ENCODE measurements around the gene CTF1. TPM values are rescaled to one million over a fixed set of nuclear protein-coding genes. Genes with fewer than 3 reads are reported as not detected.

CTF1 gene
- total RNA-seq, 1 donor from 2014 or later = 6.0 TPM

DNA sequence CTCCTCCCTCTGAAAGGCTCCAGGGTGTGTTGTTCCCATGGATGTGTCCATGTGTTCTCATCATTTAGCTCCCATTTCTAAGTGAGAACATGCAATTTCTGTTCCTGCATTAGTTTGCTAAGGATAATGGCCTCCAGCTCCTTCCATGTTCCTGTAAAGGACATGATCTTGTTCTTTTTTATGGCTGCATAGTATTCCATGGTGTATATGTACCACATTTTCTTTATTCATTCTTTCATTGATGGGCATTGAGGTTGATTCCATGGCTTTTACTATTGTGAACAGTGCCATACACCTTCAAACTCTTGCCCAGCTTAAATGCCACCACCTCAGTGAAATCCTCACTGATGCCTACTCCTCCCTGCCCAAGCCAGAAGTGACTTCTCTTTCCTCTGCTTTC, 47.9 kb downstream of the CTF1 start:
- Mint-ChIP-seq H3K9me3 (ENCODE audit: unreplicated experiment) (no peaks in the 10 kb centered on the region), H3K27ac (ENCODE audit: unreplicated experiment) (no peak overlapping the region), H3K4me1 (ENCODE audit: unreplicated experiment) (peaks cover 8% of the 10 kb centered on the region), H3K36me3 (ENCODE audit: unreplicated experiment) (peaks cover 16% of the 10 kb centered on the region), H3K27me3 (ENCODE audit: unreplicated experiment) (no peaks in the 10 kb centered on the region), H3K4me3 (ENCODE audit: unreplicated experiment) (no peak overlapping the region)
- TF ChIP-seq, protein P1, sequence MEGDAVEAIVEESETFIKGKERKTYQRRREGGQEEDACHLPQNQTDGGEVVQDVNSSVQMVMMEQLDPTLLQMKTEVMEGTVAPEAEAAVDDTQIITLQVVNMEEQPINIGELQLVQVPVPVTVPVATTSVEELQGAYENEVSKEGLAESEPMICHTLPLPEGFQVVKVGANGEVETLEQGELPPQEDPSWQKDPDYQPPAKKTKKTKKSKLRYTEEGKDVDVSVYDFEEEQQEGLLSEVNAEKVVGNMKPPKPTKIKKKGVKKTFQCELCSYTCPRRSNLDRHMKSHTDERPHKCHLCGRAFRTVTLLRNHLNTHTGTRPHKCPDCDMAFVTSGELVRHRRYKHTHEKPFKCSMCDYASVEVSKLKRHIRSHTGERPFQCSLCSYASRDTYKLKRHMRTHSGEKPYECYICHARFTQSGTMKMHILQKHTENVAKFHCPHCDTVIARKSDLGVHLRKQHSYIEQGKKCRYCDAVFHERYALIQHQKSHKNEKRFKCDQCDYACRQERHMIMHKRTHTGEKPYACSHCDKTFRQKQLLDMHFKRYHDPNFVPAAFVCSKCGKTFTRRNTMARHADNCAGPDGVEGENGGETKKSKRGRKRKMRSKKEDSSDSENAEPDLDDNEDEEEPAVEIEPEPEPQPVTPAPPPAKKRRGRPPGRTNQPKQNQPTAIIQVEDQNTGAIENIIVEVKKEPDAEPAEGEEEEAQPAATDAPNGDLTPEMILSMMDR (IDR thresholded peaks at IDR 0.05) = no peak
- DNase-seq (ENCODE audit: extremely low spot score, unreplicated experiment) = no peak

DNA sequence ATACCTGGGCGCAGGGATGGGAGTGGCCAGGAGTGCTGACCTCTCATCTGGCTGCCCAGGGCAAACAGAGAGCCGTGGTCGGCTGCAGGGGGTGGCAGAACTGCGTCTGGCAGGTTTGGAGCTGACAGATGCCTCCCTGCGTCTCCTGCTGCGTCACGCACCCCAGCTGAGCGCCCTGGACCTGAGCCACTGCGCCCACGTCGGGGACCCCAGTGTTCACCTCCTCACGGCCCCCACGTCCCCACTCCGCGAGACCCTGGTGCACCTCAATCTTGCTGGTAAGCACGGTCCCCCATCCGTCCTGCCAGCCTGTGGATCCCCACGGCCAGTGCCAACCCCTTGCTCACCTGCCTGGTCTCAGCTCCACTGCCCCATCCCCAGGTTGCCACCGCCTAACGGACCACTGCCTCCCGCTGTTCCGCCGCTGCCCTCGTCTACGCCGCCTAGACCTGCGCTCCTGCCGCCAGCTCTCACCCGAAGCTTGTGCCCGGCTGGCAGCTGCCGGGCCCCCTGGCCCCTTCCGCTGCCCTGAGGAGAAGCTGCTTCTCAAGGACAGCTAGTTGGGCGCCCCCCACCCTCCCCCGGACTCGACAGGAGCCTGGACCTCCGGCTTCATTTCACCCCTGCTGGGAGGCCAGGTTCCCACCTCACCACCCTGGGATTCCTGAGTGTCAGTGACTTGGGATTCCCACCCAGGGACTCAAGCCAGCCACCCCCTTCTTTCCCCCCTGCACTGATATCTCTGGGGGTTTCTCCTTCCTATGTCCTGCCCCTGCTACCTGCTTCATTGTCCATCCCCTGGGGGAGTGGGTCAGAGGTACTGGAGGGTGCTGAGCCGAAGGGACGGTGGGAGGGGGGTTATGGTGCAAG, 50.5 kb downstream of the CTF1 start:
- no peak overlapping the region for H3K4me3 Mint-ChIP-seq (ENCODE audit: unreplicated experiment)

DNA sequence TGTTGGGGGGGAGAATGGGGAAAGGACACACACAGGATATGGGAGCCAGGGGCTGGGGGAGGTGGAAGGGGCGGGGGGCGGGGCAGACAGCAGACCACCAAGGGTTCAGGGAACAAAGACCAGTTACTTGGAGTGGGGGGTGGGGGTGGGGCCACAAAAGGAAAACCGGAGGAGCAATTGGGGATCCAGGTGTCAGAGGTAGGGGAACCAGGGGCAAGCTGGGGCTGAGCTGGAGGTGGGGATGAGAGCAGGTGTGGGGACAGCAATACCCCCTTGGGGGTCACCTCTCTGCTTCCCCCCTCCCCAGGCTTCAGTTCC, 51.1 kb downstream of the CTF1 start:
- peak overlapping the region; percentile 97 for H3K27ac Mint-ChIP-seq (ENCODE audit: unreplicated experiment)
- H3K4me1 Mint-ChIP-seq (ENCODE audit: unreplicated experiment) = peaks cover 26% of the 10 kb centered on the region
- H3K4me3 Mint-ChIP-seq (ENCODE audit: unreplicated experiment) = no peak overlapping the region
- H3K9me3 Mint-ChIP-seq (ENCODE audit: unreplicated experiment) = no peaks in the 10 kb centered on the region
- no peaks in the 10 kb centered on the region for H3K27me3 Mint-ChIP-seq (ENCODE audit: unreplicated experiment)
- TF ChIP-seq, protein P1 (IDR thresholded peaks at IDR 0.05) = no peak
- DNase-seq (ENCODE audit: extremely low spot score, unreplicated experiment) = no peak
- peaks cover 14% of the 10 kb centered on the region for H3K36me3 Mint-ChIP-seq (ENCODE audit: unreplicated experiment)

More for the DNA sequence above, 50.5 kb downstream of the CTF1 start:
- TF ChIP-seq, protein P1 (IDR thresholded peaks at IDR 0.05) = no peak
- Mint-ChIP-seq H3K9me3 (ENCODE audit: unreplicated experiment) (no peaks in the 10 kb centered on the region), H3K36me3 (ENCODE audit: unreplicated experiment) (peaks cover 14% of the 10 kb centered on the region), H3K27me3 (ENCODE audit: unreplicated experiment) (no peaks in the 10 kb centered on the region), H3K4me1 (ENCODE audit: unreplicated experiment) (peaks cover 27% of the 10 kb centered on the region), H3K27ac (ENCODE audit: unreplicated experiment) (peak overlapping the region; percentile 66)
- DNase-seq (ENCODE audit: extremely low spot score, unreplicated experiment) = no peak

DNA sequence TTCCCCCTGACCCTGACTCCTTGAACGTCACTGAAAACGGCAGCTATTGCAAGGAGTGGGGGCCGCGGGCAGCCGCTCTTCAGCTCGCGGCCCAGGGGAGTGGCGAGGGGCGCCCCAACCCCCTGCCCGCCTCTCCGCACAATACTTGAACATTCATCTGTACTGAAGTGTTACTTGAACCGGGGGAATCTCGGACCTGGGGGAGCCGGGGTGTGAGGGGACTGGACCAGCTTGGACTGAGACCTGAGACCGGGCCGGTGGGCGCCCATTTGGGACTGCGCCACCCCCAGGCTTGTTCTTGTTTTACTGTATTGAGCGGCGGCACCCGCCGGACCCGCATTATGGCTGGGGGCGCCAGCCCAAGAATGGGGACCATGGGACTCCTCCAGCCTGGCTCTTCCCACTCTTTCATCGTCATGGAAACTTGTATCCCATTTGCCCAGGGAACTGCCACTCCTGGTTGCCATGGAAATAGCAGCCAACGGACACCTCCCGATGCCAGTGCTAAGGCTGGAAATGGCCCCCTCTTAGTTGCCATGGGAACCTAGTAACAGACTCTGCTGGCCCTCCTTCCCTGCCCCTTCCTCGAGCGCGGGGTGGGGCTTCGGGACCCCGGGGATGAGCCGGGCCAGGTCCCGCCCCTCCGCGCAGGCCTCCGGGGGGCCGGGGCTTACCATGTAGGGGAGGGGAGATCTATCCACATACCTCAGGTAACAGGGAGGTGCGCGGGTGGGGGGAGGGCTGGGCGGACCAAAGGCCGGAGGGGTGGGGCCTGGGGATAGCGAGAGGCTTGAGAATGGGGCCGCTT, 51.6 kb downstream of the CTF1 start:
- DNase-seq (ENCODE audit: extremely low spot score, unreplicated experiment) = peak; percentile 98
- H3K9me3 Mint-ChIP-seq (ENCODE audit: unreplicated experiment) = no peaks in the 10 kb centered on the region
- H3K4me3 Mint-ChIP-seq (ENCODE audit: unreplicated experiment) = peak overlapping the region; percentile 86
- H3K36me3 Mint-ChIP-seq (ENCODE audit: unreplicated experiment) = peaks cover 14% of the 10 kb centered on the region
- peak overlapping the region; percentile 97 for H3K27ac Mint-ChIP-seq (ENCODE audit: unreplicated experiment)
- peaks cover 27% of the 10 kb centered on the region for H3K4me1 Mint-ChIP-seq (ENCODE audit: unreplicated experiment)
- no peaks in the 10 kb centered on the region for H3K27me3 Mint-ChIP-seq (ENCODE audit: unreplicated experiment)
- TF ChIP-seq, protein P1 (IDR thresholded peaks at IDR 0.05) = no peak

Measured in osteocyte (in vitro differentiated cells).